Kidney (tissue), 14 donors: ENCODE results near the gene DCAF11. TPM values are rescaled to one million over a fixed set of nuclear protein-coding genes. Genes with fewer than 3 reads are reported as not detected.
A peak's percentile ranks its signal among the peaks of the same experiment; 100 is the strongest.

Source experiments
- DNase-seq, 5 donors: peaks; one replicate each; pipeline ENCODE4 v3.0.0-alpha.2; 2013 to 2020
- FAIRE-seq: peaks from 2 replicates; lab custom pipeline; 2012; peaks lifted over from hg19 to GRCh38; lab: Jason Lieb, UNC
- H3K27ac ChIP-seq, 2 donors: one replicate each; pipeline ENCODE4 v1.7.0; 2013; ENCODE audit warnings: low read depth in 2 of 2, low read length in 2 of 2, inconsistent platforms in 1 of 2
- H3K27me3 ChIP-seq: one replicate; pipeline ENCODE4 v1.7.1; 2013; ENCODE audit warnings: low read length, inconsistent platforms; ENCODE audit not compliant: control insufficient read depth, insufficient read depth
- H3K36me3 ChIP-seq, 3 donors: one replicate each; pipeline versions ENCODE4 v1.7.0 to v1.7.1; 2013; ENCODE audit warnings: low read length in 3 of 3, control low read depth in 1 of 3, inconsistent platforms in 1 of 3; ENCODE audit not compliant: insufficient read depth in 3 of 3, control insufficient read depth in 2 of 3
- H3K4me1 ChIP-seq, 3 donors: one replicate each; pipeline versions ENCODE4 v1.7.0 to v1.7.1; 2013; ENCODE audit warnings: low read length in 3 of 3, inconsistent platforms in 1 of 3, low read depth in 1 of 3; ENCODE audit not compliant: control insufficient read depth in 2 of 3, insufficient read depth in 2 of 3
- H3K4me3 ChIP-seq, 3 donors: one replicate each; pipeline versions ENCODE4 v1.7.0 to v1.8.1; 2013; ENCODE audit warnings: low read length in 3 of 3, control low read depth in 1 of 3, inconsistent platforms in 1 of 3
- H3K9ac ChIP-seq, 3 donors: one replicate each; pipeline versions ENCODE4 v1.7.0 to v1.7.1; 2013; ENCODE audit warnings: low read length in 3 of 3, control low read depth in 1 of 3, inconsistent platforms in 1 of 3
- H3K9me3 ChIP-seq, 3 donors: one replicate each; pipeline versions ENCODE4 v1.7.0 to v1.7.1; 2013; ENCODE audit warnings: low read length in 3 of 3, control low read depth in 1 of 3, inconsistent platforms in 1 of 3; ENCODE audit not compliant: control insufficient read depth in 2 of 3, insufficient read depth in 1 of 3
- CTCF ChIP-seq: IDR thresholded peaks from 3 replicates; pipeline ENCODE4 v1.5.1; 2012; ENCODE audit warnings: mild to moderate bottlenecking, moderate library complexity, borderline replicate concordance; ENCODE audit not compliant: insufficient read depth; ENCODE audit errors: extremely low read depth
- intact Hi-C: fragments of 100-400 bp; cut with DNase I; formaldehyde crosslinking; loops from one replicate; pipeline ENCODE4 v1.11.1; 2022
- polyA plus RNA-seq: library from polyadenylated mRNA; stranded (reverse); fragments of 350-450 nt; fragmentation: Illumina TruSeq; extraction: RNeasy Lipid Tissue Mini Kit (QIAGEN cat#74804); gene quantifications from one replicate; pipeline ENCODE4 v1.2.3, GENCODE V29; 2014; ENCODE audit warnings: low read depth, low replicate concordance; ENCODE audit not compliant: insufficient read depth
- total RNA-seq: library from RNA; stranded (reverse); fragmentation: NEBNext Ultra II Directional; extraction: Animal tissue kit (Norgen Biotek cat#: 25700); gene quantifications from one replicate; pipeline ENCODE4 v1.2.1, GENCODE V29; 2021
- donor health status: control.
- donor health status: control.
- donor health status: control.
- donor health status: control.
- donor health status: control.
- donor health status: DM: yes; HTN: yes; CAD: no.
- donor health status: Normal renal cell carcinoma (clear cell type).

Gene DCAF11
- total and polyA plus RNA-seq, 2 donors from 2014 or later = 69.4 to 81.1 TPM

DNA sequence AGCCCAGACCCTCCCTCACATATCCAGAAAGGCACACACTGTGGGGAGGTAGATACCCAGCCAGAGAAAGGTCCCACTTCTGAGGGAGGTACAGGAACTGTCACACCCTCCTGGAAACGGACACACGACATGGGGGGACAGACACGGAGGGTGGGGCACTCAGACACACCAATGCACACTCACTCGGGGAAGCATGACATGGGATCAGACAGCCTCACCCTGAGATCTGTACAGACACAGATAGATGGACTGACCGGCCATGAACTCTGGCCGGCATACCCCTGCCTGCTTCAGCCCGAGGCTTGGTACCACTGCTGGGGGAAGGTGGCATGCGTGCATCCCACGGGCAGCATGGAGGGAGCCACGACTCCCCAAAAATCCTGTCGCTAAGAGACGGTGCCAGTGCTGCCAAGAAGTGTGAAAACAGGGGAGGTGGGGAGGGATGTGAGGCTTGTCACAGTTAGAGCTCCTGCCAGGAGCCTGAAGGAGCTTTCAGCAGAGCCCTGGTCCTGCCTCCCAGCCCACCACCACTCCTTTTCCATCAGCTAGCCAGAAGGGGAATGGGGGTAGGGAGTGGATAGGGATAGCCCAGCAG is 42.6 kb upstream of the DCAF11 start:
- H3K4me3 ChIP-seq = no peak overlapping the region
- H3K27ac ChIP-seq = no peak overlapping the region
- H3K9ac ChIP-seq = no peak overlapping the region
- H3K27me3 ChIP-seq = no peaks in the 10 kb centered on the region
- no peaks in the 10 kb centered on the region for H3K36me3 ChIP-seq
- H3K4me1 ChIP-seq = peaks cover 0 to 2% (median 0%) of the 10 kb centered on the region in 3 donors
- FAIRE-seq (no peak), DNase-seq (peak in 1 of 5 donors; percentile 48)
- no peaks in the 10 kb centered on the region for H3K9me3 ChIP-seq
- intact Hi-C loops = no loop called here
- TF ChIP-seq CTCF = no peak

GRCh38 chr14:24072436-24072835 is 42.1 kb upstream of the DCAF11 start:
- Histone ChIP-seq H3K4me3 (no peak overlapping the region), H3K27ac (no peak overlapping the region), H3K36me3 (no peaks in the 10 kb centered on the region), H3K9ac (no peak overlapping the region), H3K27me3 (no peaks in the 10 kb centered on the region), H3K4me1 (peaks cover 0 to 2% (median 0%) of the 10 kb centered on the region in 3 donors), H3K9me3 (no peaks in the 10 kb centered on the region)
- DNase-seq (peak in 1 of 5 donors; percentile 51), FAIRE-seq (no peak)
- intact Hi-C loops = no loop called here
- no peak for TF ChIP-seq CTCF

GRCh38 chr14:24072881-24073877 is 41.4 kb upstream of the DCAF11 start:
- DNase-seq (no peak), FAIRE-seq (no peak)
- intact Hi-C loops = no loop called here
- no peak for TF ChIP-seq CTCF
- no peaks in the 10 kb centered on the region for H3K27me3 ChIP-seq
- no peak overlapping the region for H3K27ac ChIP-seq
- H3K4me3 ChIP-seq = no peak overlapping the region
- no peak overlapping the region for H3K9ac ChIP-seq
- H3K9me3 ChIP-seq = no peaks in the 10 kb centered on the region
- H3K4me1 ChIP-seq = peaks cover 0 to 2% (median 0%) of the 10 kb centered on the region in 3 donors
- no peaks in the 10 kb centered on the region for H3K36me3 ChIP-seq
